Ishikawa (cell line): ENCODE results near the gene UBE2Q1.

Experiments
- CEBPB ChIP-seq: IDR thresholded peaks from 2 replicates; pipeline ENCODE4 v1.6.1; 2012
- CREB1 ChIP-seq: IDR thresholded peaks from 2 replicates; pipeline ENCODE4 v1.6.1; 2012; ENCODE audit warnings: low read depth
- EGR1 ChIP-seq: IDR thresholded peaks from 2 replicates; pipeline ENCODE4 v1.6.1; 2012
- EP300 ChIP-seq: IDR thresholded peaks from 2 replicates; pipeline ENCODE4 v1.6.1; 2012; ENCODE audit warnings: borderline replicate concordance
- FOXM1 ChIP-seq: IDR thresholded peaks from 2 replicates; pipeline ENCODE4 v1.6.1; 2012; ENCODE audit warnings: low read depth, borderline replicate concordance
- MAX ChIP-seq: IDR thresholded peaks from 2 replicates; pipeline ENCODE4 v1.6.1; 2012
- NFIC ChIP-seq: IDR thresholded peaks from 2 replicates; pipeline ENCODE4 v1.6.1; 2012
- RAD21 ChIP-seq: IDR thresholded peaks from 2 replicates; pipeline ENCODE4 v1.6.1; 2012; ENCODE audit warnings: low read depth
- REST ChIP-seq: IDR thresholded peaks from 2 replicates; pipeline ENCODE4 v1.6.1; 2012; ENCODE audit warnings: low read depth, mild to moderate bottlenecking
- TAF1 ChIP-seq: IDR thresholded peaks from 2 replicates; pipeline ENCODE4 v1.6.1; 2012; ENCODE audit warnings: low read depth, mild to moderate bottlenecking
- TCF12 ChIP-seq: IDR thresholded peaks from 2 replicates; pipeline ENCODE4 v1.6.1; 2012; ENCODE audit warnings: low read depth
- TEAD4 ChIP-seq: IDR thresholded peaks from 2 replicates; pipeline ENCODE4 v1.6.1; 2012
- USF1 ChIP-seq: IDR thresholded peaks from 2 replicates; pipeline ENCODE4 v1.6.1; 2012
- YY1 ChIP-seq: IDR thresholded peaks from 2 replicates; pipeline ENCODE4 v1.6.1; 2012; ENCODE audit warnings: low read depth
- ZBTB7A ChIP-seq: IDR thresholded peaks from 2 replicates; pipeline ENCODE4 v1.6.1; 2012; ENCODE audit warnings: low read depth

Gene UBE2Q1

GRCh38 chr1:154593390-154593789 is 34.9 kb upstream of the UBE2Q1 start:
- TF ChIP-seq NFIC (no peak), TCF12 (no peak), FOXM1 (no peak), USF1 (no peak), CREB1 (no peak), TAF1 (no peak), EGR1 (no peak), TEAD4 (no peak), EP300 (no peak), ZBTB7A (no peak)

GRCh38 chr1:154591206-154591605 is 32.7 kb upstream of the UBE2Q1 start:
- TF ChIP-seq USF1 (no peak), TEAD4 (no peak), TCF12 (no peak), ZBTB7A (no peak), EP300 (no peak), MAX (no peak), NFIC (no peak), RAD21 (no peak), REST (no peak), EGR1 (no peak), FOXM1 (no peak), CREB1 (no peak), CEBPB (no peak), TAF1 (no peak), YY1 (no peak)

- TF ChIP-seq TAF1: no peak
- no peak for TF ChIP-seq ZBTB7A
- no peak for TF ChIP-seq MAX
- no peak for TF ChIP-seq FOXM1
Observed at GRCh38 chr1:154590756-154591155, 32.3 kb upstream of the UBE2Q1 start.

GRCh38 chr1:154589780-154590179 is 31.3 kb upstream of the UBE2Q1 start:
- TF ChIP-seq RAD21 (no peak), FOXM1 (no peak), ZBTB7A (no peak), TEAD4 (no peak), EP300 (no peak), TAF1 (no peak), CEBPB (no peak), EGR1 (no peak)

GRCh38 chr1:154586641-154587040 is 28.2 kb upstream of the UBE2Q1 start:
- no peak for TF ChIP-seq FOXM1
- no peak for TF ChIP-seq NFIC
- TF ChIP-seq REST: no peak
- no peak for TF ChIP-seq USF1
- no peak for TF ChIP-seq RAD21
- no peak for TF ChIP-seq CREB1
- no peak for TF ChIP-seq CEBPB
- TF ChIP-seq TCF12: no peak
- no peak for TF ChIP-seq TAF1
- no peak for TF ChIP-seq MAX
- no peak for TF ChIP-seq EGR1
- no peak for TF ChIP-seq ZBTB7A
- no peak for TF ChIP-seq YY1
- no peak for TF ChIP-seq TEAD4
- TF ChIP-seq EP300: no peak

- no peak for TF ChIP-seq MAX
- no peak for TF ChIP-seq RAD21
- no peak for TF ChIP-seq EGR1
- TF ChIP-seq TAF1: no peak
- TF ChIP-seq EP300: no peak
- no peak for TF ChIP-seq REST
- no peak for TF ChIP-seq CREB1
- TF ChIP-seq CEBPB: no peak
- TF ChIP-seq ZBTB7A: no peak
- no peak for TF ChIP-seq TEAD4
- TF ChIP-seq TCF12: no peak
- TF ChIP-seq FOXM1: no peak
- no peak for TF ChIP-seq NFIC
- TF ChIP-seq USF1: no peak
- TF ChIP-seq YY1: no peak
Observed at GRCh38 chr1:154586231-154586630, 27.8 kb upstream of the UBE2Q1 start.
